Neural cell (in vitro differentiated cells): ENCODE results near the gene GABBR2. TPM values are rescaled to one million over a fixed set of nuclear protein-coding genes. Genes with fewer than 3 reads are reported as not detected.

ENCODE experiments used
- H2AFZ ChIP-seq: fragments of 200-600, 300-800 bp; sonication (generic), shearing (Covaris generic); 2 replicates; pipeline ENCODE4 v1.6.0; 2014; ENCODE audit warnings: low read depth, mild to moderate bottlenecking, antibody characterized with exemption, low read length, moderate library complexity
- H3F3A ChIP-seq: fragments of 200-600 bp; shearing (Covaris generic); 2 replicates; pipeline ENCODE4 v1.6.1; 2016; ENCODE audit warnings: mild to moderate bottlenecking, moderate library complexity, mixed read lengths, antibody characterized with exemption, low read length; ENCODE audit not compliant: insufficient read depth, poor library complexity, severe bottlenecking
- H3K27ac ChIP-seq: fragments of 200-600, 300-800 bp; sonication (generic), shearing (Covaris generic); 2 replicates; pipeline ENCODE4 v1.5.1; 2014; ENCODE audit warnings: mild to moderate bottlenecking, low read length, moderate library complexity
- H3K27me3 ChIP-seq: fragments of 300-800, 200-600 bp; sonication (generic), shearing (Covaris generic); 2 replicates; pipeline ENCODE4 v1.6.0; 2014; ENCODE audit warnings: mild to moderate bottlenecking, low read depth, low read length, moderate library complexity; ENCODE audit not compliant: insufficient read depth
- H3K36me3 ChIP-seq: fragments of 300-800, 200-600 bp; sonication (generic), shearing (Covaris generic); 2 replicates; pipeline ENCODE4 v1.5.1; 2014; ENCODE audit warnings: mild to moderate bottlenecking, antibody characterized with exemption, low read length, moderate library complexity; ENCODE audit not compliant: insufficient read depth
- H3K4me2 ChIP-seq: fragments of 300-800, 200-600 bp; sonication (generic), shearing (Covaris generic); 2 replicates; pipeline ENCODE4 v1.6.0; 2014; ENCODE audit warnings: mild to moderate bottlenecking, low read length
- H3K4me3 ChIP-seq: fragments of 300-800, 200-600 bp; sonication (generic), shearing (Covaris generic); 2 replicates; pipeline ENCODE4 v1.5.1; 2014; ENCODE audit warnings: mild to moderate bottlenecking, low read length, moderate library complexity
- H3K79me2 ChIP-seq: fragments of 200-600 bp; shearing (Covaris generic); replicated peaks from 2 replicates; pipeline ENCODE4 v1.6.0; 2014; ENCODE audit warnings: mild to moderate bottlenecking, low read length, moderate library complexity; ENCODE audit not compliant: insufficient read depth
- H3K9ac ChIP-seq: fragments of 300-800, 200-600 bp; sonication (generic), shearing (Covaris generic); 2 replicates; pipeline ENCODE4 v1.6.1; 2016; ENCODE audit warnings: mild to moderate bottlenecking, low read length, mixed read lengths
- H3K9me2 ChIP-seq: fragments of 200-600 bp; shearing (Covaris generic); 2 replicates; pipeline ENCODE4 v1.6.1; 2016; ENCODE audit warnings: mild to moderate bottlenecking, low read length, mixed read lengths; ENCODE audit not compliant: insufficient read depth
- H3K9me3 ChIP-seq: fragments of 200-600, 300-800 bp; sonication (generic), shearing (Covaris generic); 2 replicates; pipeline ENCODE4 v1.6.1; 2016; ENCODE audit warnings: mild to moderate bottlenecking, mixed run types, low read length, moderate library complexity, mixed read lengths
- H4K20me1 ChIP-seq: fragments of 200-600 bp; shearing (Covaris generic); 2 replicates; pipeline ENCODE4 v1.6.1; 2016; ENCODE audit warnings: mild to moderate bottlenecking, mixed run types; ENCODE audit not compliant: insufficient read depth
- CTCF ChIP-seq: fragments of 450-650 bp; IDR thresholded peaks from 2 replicates; pipeline ENCODE4 v1.5.1; 2014; ENCODE audit warnings: antibody characterized with exemption, mild to moderate bottlenecking, moderate library complexity; ENCODE audit not compliant: poor library complexity, severe bottlenecking
- EP300 ChIP-seq: fragments of 450-650 bp; conservative IDR thresholded peaks from 2 replicates; pipeline ENCODE4 v1.6.1; 2014; ENCODE audit warnings: antibody characterized with exemption, mild to moderate bottlenecking, moderate library complexity; ENCODE audit not compliant: poor library complexity, severe bottlenecking
- EZH2 ChIP-seq: fragments of 200-600, 300-800 bp; shearing (Covaris generic), sonication (generic); IDR thresholded peaks from 2 replicates; pipeline ENCODE4 v1.6.1; 2014; ENCODE audit warnings: antibody characterized with exemption, low read length, borderline replicate concordance, mild to moderate bottlenecking; ENCODE audit not compliant: insufficient read depth, poor library complexity, severe bottlenecking
- MXI1 ChIP-seq: fragments of 450-650 bp; conservative IDR thresholded peaks from 2 replicates; pipeline ENCODE4 v1.6.1; 2014; ENCODE audit warnings: antibody characterized with exemption, mild to moderate bottlenecking; ENCODE audit not compliant: poor library complexity, severe bottlenecking
- POLR2AphosphoS5 ChIP-seq: IDR thresholded peaks from 2 replicates; pipeline ENCODE4 v1.6.1; 2012
- RAD21 ChIP-seq: fragments of 450-650 bp; conservative IDR thresholded peaks from 2 replicates; pipeline ENCODE4 v1.6.1; 2014; ENCODE audit warnings: antibody characterized with exemption, mild to moderate bottlenecking, moderate library complexity
- REST ChIP-seq: IDR thresholded peaks from 2 replicates; pipeline ENCODE4 v1.6.1; 2012; ENCODE audit warnings: borderline replicate concordance
- SMC3 ChIP-seq: fragments of 450-650 bp; conservative IDR thresholded peaks from 2 replicates; pipeline ENCODE4 v1.6.1; 2014; ENCODE audit warnings: antibody characterized with exemption, mild to moderate bottlenecking, moderate library complexity; ENCODE audit not compliant: poor library complexity
- TAF1 ChIP-seq: IDR thresholded peaks from 2 replicates; pipeline ENCODE4 v1.6.1; 2012; ENCODE audit warnings: low read depth
- polyA plus RNA-seq: library from polyadenylated mRNA; depleted of rRNA; stranded (reverse); fragments of >200 nt; gene quantifications from 2 replicates; pipeline ENCODE4 v1.2.3, GENCODE V29; 2014

The GABBR2 gene
- polyA plus RNA-seq, 1 donor from 2014 or later: 7.1 TPM

GRCh38 chr9:98724810-98725530 is 16.2 kb upstream of the GABBR2 start:
- peaks cover 4% of the 10 kb centered on the region for H3K9me3 ChIP-seq
- H4K20me1 ChIP-seq: no peaks in the 10 kb centered on the region

GRCh38 chr9:98721643-98722042 is 12.9 kb upstream of the GABBR2 start:
- Histone ChIP-seq H2AFZ (no peak overlapping the region), H3K9me3 (peaks cover 4% of the 10 kb centered on the region), H3F3A (no peaks in the 10 kb centered on the region), H3K27ac (no peak overlapping the region), H3K27me3 (no peaks in the 10 kb centered on the region), H4K20me1 (no peaks in the 10 kb centered on the region), H3K36me3 (no peaks in the 10 kb centered on the region), H3K4me2 (no peak overlapping the region), H3K4me3 (no peak overlapping the region), H3K79me2 (no peaks in the 10 kb centered on the region), H3K9ac (no peak overlapping the region), H3K9me2 (no peaks in the 10 kb centered on the region)
- no peak for TF ChIP-seq EZH2

More at GRCh38 chr9:98724810-98725530, 16.2 kb upstream of the GABBR2 start:
- Histone ChIP-seq H3F3A (no peaks in the 10 kb centered on the region), H3K36me3 (no peaks in the 10 kb centered on the region), H3K9ac (no peak overlapping the region), H3K9me2 (no peaks in the 10 kb centered on the region), H3K4me2 (no peak overlapping the region), H3K27me3 (no peaks in the 10 kb centered on the region), H2AFZ (no peak overlapping the region), H3K27ac (no peak overlapping the region), H3K79me2 (no peaks in the 10 kb centered on the region), H3K4me3 (no peak overlapping the region)
- no peak for TF ChIP-seq MXI1
- no peak for TF ChIP-seq SMC3
- no peak for TF ChIP-seq EZH2
- TF ChIP-seq REST: no peak
- no peak for TF ChIP-seq CTCF
- TF ChIP-seq EP300: no peak
- no peak for TF ChIP-seq POLR2AphosphoS5
- TF ChIP-seq TAF1: no peak
- TF ChIP-seq RAD21: no peak
